Measurements from ENCODE around the gene GPR4. TPM values are rescaled to one million over a fixed set of nuclear protein-coding genes. Genes with fewer than 3 reads are reported as not detected.

GPR4 gene
- total and polyA plus RNA-seq, 8 donors: 0.56 to 3.0 (median 1.1) TPM

- intact Hi-C loops (cut with DNase I): no loop called here
- WGBS, 2 donors: 17 to 18% methylated on average over 23 to 33 of the region's 35 CpGs
- FAIRE-seq: no peak
- H3K9me3 ChIP-seq: no peaks in the 10 kb centered on the region
- peak in 1 of 6 donors; percentile 88 for DNase-seq
- no peaks in the 10 kb centered on the region for H3K36me3 ChIP-seq
- ATAC-seq: no peak
- peak overlapping the region in 1 of 4 donors; percentile 34 for H3K4me3 ChIP-seq
- H3K27ac ChIP-seq: no peak overlapping the region
- TF ChIP-seq CTCF (IDR thresholded peaks at IDR 0.05): no peak
- no peaks in the 10 kb centered on the region for H3K27me3 ChIP-seq
- H3K4me1 ChIP-seq: peaks cover 5 to 15% (median 8%) of the 10 kb centered on the region in 3 donors
Measured at GRCh38 chr19:45645068-45645630, 43.1 kb upstream of the GPR4 start.

- H3K4me1 ChIP-seq: peaks cover 5 to 15% (median 8%) of the 10 kb centered on the region in 3 donors
- ATAC-seq: no peak
- H3K36me3 ChIP-seq: no peaks in the 10 kb centered on the region
- intact Hi-C loops (cut with DNase I): loop anchor here in 1 of 3 donors (5.0 kb wide), 2 partner anchors 37 to 122 kb away; no protein-coding TSS in a partner anchor
- H3K27ac ChIP-seq: no peak overlapping the region
- H3K27me3 ChIP-seq: no peaks in the 10 kb centered on the region
- no peaks in the 10 kb centered on the region for H3K9me3 ChIP-seq
- no peak overlapping the region for H3K4me3 ChIP-seq
- DNase-seq: no peak
- FAIRE-seq: no peak
- no peak for TF ChIP-seq CTCF (IDR thresholded peaks at IDR 0.05)
- WGBS, 2 donors: 42 to 53% methylated on average over 14 of the region's 14 CpGs
Measured at GRCh38 chr19:45643927-45644771, 42.1 kb upstream of the GPR4 start.

- H3K27me3 ChIP-seq: no peaks in the 10 kb centered on the region
- peak overlapping the region in 3 of 4 donors; percentile 62 to 85 (median 82) for H3K27ac ChIP-seq
- ATAC-seq (peak; percentile 44 to 74 (median 54)), DNase-seq (peak; percentile 77 to 97 (median 90)), FAIRE-seq (no peak)
- TF ChIP-seq CTCF (IDR thresholded peaks at IDR 0.05): peak; percentile 93 to 96 (median 94)
- WGBS, 2 donors: 11 to 13% methylated on average over 38 to 39 of the region's 39 CpGs
- peak overlapping the region in 1 of 4 donors; percentile 47 for H3K4me3 ChIP-seq
- intact Hi-C loops (cut with DNase I): loop anchor here in 1 of 3 donors (5.0 kb wide), 2 partner anchors 36 to 121 kb away; no protein-coding TSS in a partner anchor
- no peaks in the 10 kb centered on the region for H3K9me3 ChIP-seq
- peaks cover 5 to 19% (median 8%) of the 10 kb centered on the region in 3 donors for H3K4me1 ChIP-seq
- no peaks in the 10 kb centered on the region for H3K36me3 ChIP-seq
Measured at GRCh38 chr19:45643024-45643926, 41.3 kb upstream of the GPR4 start.

- H3K4me1 ChIP-seq: peaks cover 5 to 24% (median 8%) of the 10 kb centered on the region in 3 donors
- TF ChIP-seq CTCF (IDR thresholded peaks at IDR 0.05): no peak
- ATAC-seq: peak; percentile 72 to 80 (median 76)
- no peaks in the 10 kb centered on the region for H3K36me3 ChIP-seq
- intact Hi-C loops (cut with DNase I): loop anchor here in 1 of 3 donors (5.0 kb wide), 2 partner anchors 34 to 119 kb away; no protein-coding TSS in a partner anchor
- H3K27ac ChIP-seq: peak overlapping the region; percentile 42 to 85 (median 72)
- H3K4me3 ChIP-seq: peak overlapping the region in 3 of 4 donors; percentile 19 to 47 (median 21)
- DNase-seq: peak; percentile 87 to 95 (median 94)
- no peaks in the 10 kb centered on the region for H3K9me3 ChIP-seq
- FAIRE-seq: no peak
- no peaks in the 10 kb centered on the region for H3K27me3 ChIP-seq
- 3 to 7% methylated on average over 38 to 40 of the region's 40 CpGs for WGBS, 2 donors
Measured at GRCh38 chr19:45641274-45642105, 39.5 kb upstream of the GPR4 start.

All from pancreas (tissue), 10 donors.